GM23338 (cell line): ENCODE measurements around the gene FAM89B. TPM values are rescaled to one million over a fixed set of nuclear protein-coding genes. Genes with fewer than 3 reads are reported as not detected.

Experiments used
- ATAC-seq: fragments of 200-7000 bp; cut with Tn5 transposase; 3 replicates; pipeline ENCODE4 v1.9.1; 2020
- DNase-seq: peaks from one replicate; pipeline ENCODE4 v3.0.0-alpha.2; 2015; ENCODE audit warnings: low spot score
- H2AFZ ChIP-seq: fragments of 200-600 bp; sonication (generic); 2 replicates; pipeline ENCODE4 v1.8.0; 2016; ENCODE audit warnings: antibody characterized with exemption, mild to moderate bottlenecking, moderate library complexity
- H3F3A ChIP-seq: fragments of 200-600 bp; sonication (generic); replicated peaks from 2 replicates; pipeline ENCODE4 v1.8.0; 2017; ENCODE audit warnings: antibody characterized with exemption, mixed run types, low read depth
- H3K27ac ChIP-seq: fragments of 200-600 bp; sonication (generic); 2 replicates; pipeline ENCODE4 v1.6.1; 2016; ENCODE audit warnings: low read depth
- H3K27me3 ChIP-seq: fragments of 200-600 bp; sonication (generic); 2 replicates; pipeline ENCODE4 v1.8.0; 2016; ENCODE audit warnings: mild to moderate bottlenecking, mixed run types, moderate library complexity; ENCODE audit not compliant: insufficient read depth
- H3K36me3 ChIP-seq: fragments of 200-600 bp; sonication (generic); 2 replicates; pipeline ENCODE4 v1.8.0; 2016; ENCODE audit warnings: mild to moderate bottlenecking; ENCODE audit not compliant: insufficient read depth
- H3K4me1 ChIP-seq: fragments of 200-600 bp; sonication (generic); 2 replicates; pipeline ENCODE4 v1.8.0; 2016; ENCODE audit warnings: mild to moderate bottlenecking, moderate library complexity; ENCODE audit not compliant: insufficient read depth
- H3K4me2 ChIP-seq: fragments of 200-600 bp; sonication (generic); 2 replicates; pipeline ENCODE4 v1.7.1; 2017; ENCODE audit warnings: mixed run types
- H3K4me3 ChIP-seq: fragments of 200-600 bp; sonication (generic); 2 replicates; pipeline ENCODE4 v1.6.1; 2016; ENCODE audit warnings: mixed run types
- H3K79me2 ChIP-seq: fragments of 200-600 bp; sonication (generic); replicated peaks from 2 replicates; pipeline ENCODE4 v1.8.0; 2017; ENCODE audit warnings: mild to moderate bottlenecking; ENCODE audit not compliant: insufficient read depth
- H3K9me2 ChIP-seq: fragments of 200-600 bp; sonication (generic); 2 replicates; pipeline ENCODE4 v1.8.0; 2017; ENCODE audit not compliant: insufficient read depth
- H4K20me1 ChIP-seq: fragments of 200-600 bp; sonication (generic); replicated peaks from 2 replicates; pipeline ENCODE4 v1.8.0; 2017; ENCODE audit warnings: mild to moderate bottlenecking; ENCODE audit not compliant: insufficient read depth
- H3K27ac Mint-ChIP-seq: 2 replicates; pipeline ENCODE4 v1.8.0; 2020; ENCODE audit warnings: inconsistent platforms, mild to moderate bottlenecking, moderate library complexity, mixed read lengths
- H3K27me3 Mint-ChIP-seq: 3 replicates; pipeline ENCODE4 v1.8.0; 2022; ENCODE audit warnings: low read depth, mild to moderate bottlenecking, moderate library complexity, mixed read lengths, inconsistent platforms; ENCODE audit not compliant: insufficient read depth, poor library complexity
- H3K36me3 Mint-ChIP-seq: 3 replicates; pipeline ENCODE4 v1.8.0; 2021; ENCODE audit warnings: low read depth, mild to moderate bottlenecking, inconsistent platforms, moderate library complexity, mixed read lengths
- H3K4me1 Mint-ChIP-seq: 3 replicates; pipeline ENCODE4 v1.8.0; 2020; ENCODE audit warnings: mild to moderate bottlenecking, inconsistent platforms, mixed read lengths
- H3K4me3 Mint-ChIP-seq: 3 replicates; pipeline ENCODE4 v1.8.0; 2021; ENCODE audit warnings: moderate library complexity, mild to moderate bottlenecking, inconsistent platforms, mixed read lengths
- H3K9me3 Mint-ChIP-seq: 3 replicates; pipeline ENCODE4 v1.8.0; 2020; ENCODE audit warnings: moderate library complexity, mild to moderate bottlenecking, inconsistent platforms, mixed read lengths
- EZH2 ChIP-seq: fragments of 200-600 bp; sonication (generic); IDR thresholded peaks from one replicate; pipeline ENCODE4 v1.8.0; 2017; ENCODE audit warnings: antibody characterized with exemption, mild to moderate bottlenecking, low read depth; ENCODE audit not compliant: unreplicated experiment
- EZH2phosphoT487 ChIP-seq: fragments of 200-600 bp; sonication (generic); IDR thresholded peaks from one replicate; pipeline ENCODE4 v1.8.1; 2018; ENCODE audit warnings: antibody characterized with exemption; ENCODE audit not compliant: unreplicated experiment
- JUNB ChIP-seq: IDR thresholded peaks from one replicate; pipeline ENCODE4 v1.6.1; 2016; ENCODE audit warnings: antibody characterized with exemption; ENCODE audit not compliant: unreplicated experiment
- POLR2AphosphoS5 ChIP-seq: IDR thresholded peaks from 2 replicates; pipeline ENCODE4 v1.6.1; 2016; ENCODE audit warnings: antibody characterized with exemption, low read depth
- ZNF114 ChIP-seq: fragments of 250-450 bp; sonication (Bioruptor Pico); IDR thresholded peaks from 2 replicates; pipeline ENCODE4 v1.5.0; 2020; ENCODE audit warnings: mild to moderate bottlenecking, moderate library complexity
- polyA plus RNA-seq: library from polyadenylated mRNA; unstranded; fragments of >200 nt; fragmentation: Nextera tagmentation; extraction: Ambion mirVana; gene quantifications from 2 replicates; pipeline ENCODE4 v1.2.1, GENCODE V29; 2016
- total RNA-seq: library from RNA; depleted of rRNA; stranded (reverse); fragments of >200 nt; shearing (Covaris generic); gene quantifications from 2 replicates; pipeline ENCODE4 v1.2.3, GENCODE V29; 2014
- TF ChIP-seq, protein P1 (sequence below): fragments of 250-450 bp; sonication (Bioruptor Pico); IDR thresholded peaks from 2 replicates; pipeline ENCODE4 v1.5.0; 2020; ENCODE audit warnings: mild to moderate bottlenecking, moderate library complexity
- TF ChIP-seq, protein P2 (sequence below), 2 experiments: fragments of 200-600 bp in 1 of 2; sonication (generic) in 1 of 2; conservative IDR thresholded peaks; 2 replicates each; pipeline versions ENCODE4 v1.5.1 to v1.6.1; 2016 to 2017; ENCODE audit warnings: antibody characterized with exemption in 2 of 2, low read depth in 2 of 2, mild to moderate bottlenecking in 2 of 2, moderate library complexity in 1 of 2

The FAM89B gene
- total and polyA plus RNA-seq, 2 experiments from 2014 or later = 13.0 to 18.2 TPM

DNA sequence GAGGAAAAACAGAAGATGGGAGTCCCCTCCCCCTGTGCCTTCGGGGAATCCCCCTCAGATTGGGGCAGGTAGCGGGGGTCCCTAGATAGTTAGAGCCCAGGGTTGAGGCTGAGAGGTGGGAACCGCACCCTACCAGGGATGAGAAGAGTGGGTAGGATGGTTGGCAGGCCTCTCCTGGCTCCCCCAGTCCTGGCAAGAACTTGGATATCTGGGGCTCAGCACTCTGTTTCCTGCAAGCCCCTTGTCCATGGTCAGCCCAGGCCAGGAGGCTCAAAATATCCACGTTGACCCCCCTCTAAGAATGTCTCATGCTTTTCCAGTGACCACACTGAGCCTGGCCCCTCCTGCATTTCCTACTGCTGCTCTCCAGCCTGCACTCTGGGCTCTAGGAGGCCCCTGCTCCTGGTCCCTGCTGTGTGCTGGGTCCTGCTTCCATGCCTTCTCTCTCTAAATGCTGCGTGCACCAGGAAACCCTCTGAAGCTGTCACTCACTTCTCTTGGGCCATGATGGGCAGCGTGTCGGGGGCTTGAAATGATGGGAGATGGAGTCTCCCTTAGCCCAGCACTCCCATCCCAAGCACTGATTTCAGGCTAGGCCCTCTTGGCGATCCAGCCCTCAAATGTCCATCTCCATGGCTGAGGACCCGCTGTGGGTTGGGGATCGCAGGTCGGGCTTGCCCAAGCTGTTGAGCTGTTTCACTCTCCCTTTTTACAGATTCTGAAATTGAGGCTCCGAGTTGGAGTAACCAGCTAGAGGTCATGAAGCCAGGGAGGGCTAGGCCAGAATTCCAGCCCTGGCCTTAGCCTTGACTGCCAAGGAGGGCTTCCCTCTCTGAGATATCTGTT is 39.6 kb downstream of the FAM89B start:
- peak overlapping the region; percentile 59; the same call in 1 of the 2 replicates for H3K4me3 ChIP-seq
- H3K4me1 Mint-ChIP-seq = peaks cover 18% of the 10 kb centered on the region
- H3K27ac ChIP-seq = no peak overlapping the region

DNA sequence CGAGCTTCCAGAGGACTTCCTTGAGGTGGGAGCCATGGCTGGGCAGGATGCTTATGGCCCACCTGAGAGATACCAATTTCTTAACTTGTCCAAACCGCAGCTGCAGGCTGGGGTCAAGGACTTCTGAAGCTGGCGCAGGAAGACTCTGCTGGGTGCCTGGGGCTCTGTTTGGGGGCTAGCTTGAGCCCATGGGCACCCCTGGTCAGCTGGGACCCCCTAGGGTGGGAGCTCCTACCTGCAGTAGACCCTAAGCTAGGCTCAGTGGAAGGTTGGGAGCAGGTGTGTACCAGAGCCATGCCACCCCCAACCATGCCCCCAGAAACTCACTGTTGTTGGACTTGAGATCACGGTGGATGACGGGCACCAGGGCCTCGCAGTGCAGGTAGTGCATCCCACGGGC is 40.4 kb downstream of the FAM89B start:
- H3F3A ChIP-seq = peaks cover 17% of the 10 kb centered on the region
- H3K9me2 ChIP-seq = no peaks in the 10 kb centered on the region
- Mint-ChIP-seq H3K4me1 (peaks cover 18% of the 10 kb centered on the region), H3K4me3 (peak overlapping the region; percentile 65), H3K27ac (no peak overlapping the region), H3K27me3 (peaks cover 24% of the 10 kb centered on the region), H3K36me3 (peaks cover 13% of the 10 kb centered on the region; the same call in 2 of the 3 replicates), H3K9me3 (no peaks in the 10 kb centered on the region; the same call in 2 of the 3 replicates)
- peaks cover 13% of the 10 kb centered on the region for H4K20me1 ChIP-seq
- no peaks in the 10 kb centered on the region for H3K27me3 ChIP-seq
- ATAC-seq (no peak), DNase-seq (no peak)
- no peaks in the 10 kb centered on the region for H3K36me3 ChIP-seq
- H3K4me3 ChIP-seq = peak overlapping the region; percentile 59; the same call in 1 of the 2 replicates
- no peak overlapping the region for H2AFZ ChIP-seq
- H3K79me2 ChIP-seq = peaks cover 27% of the 10 kb centered on the region
- no peak overlapping the region for H3K27ac ChIP-seq
- H3K4me2 ChIP-seq = peak overlapping the region; percentile 81; the same call in 1 of the 2 replicates
- H3K4me1 ChIP-seq = peaks cover 17% of the 10 kb centered on the region; the same call in 1 of the 2 replicates
- TF ChIP-seq POLR2AphosphoS5 = no peak
- no peak for TF ChIP-seq EZH2phosphoT487
- TF ChIP-seq, protein P1, sequence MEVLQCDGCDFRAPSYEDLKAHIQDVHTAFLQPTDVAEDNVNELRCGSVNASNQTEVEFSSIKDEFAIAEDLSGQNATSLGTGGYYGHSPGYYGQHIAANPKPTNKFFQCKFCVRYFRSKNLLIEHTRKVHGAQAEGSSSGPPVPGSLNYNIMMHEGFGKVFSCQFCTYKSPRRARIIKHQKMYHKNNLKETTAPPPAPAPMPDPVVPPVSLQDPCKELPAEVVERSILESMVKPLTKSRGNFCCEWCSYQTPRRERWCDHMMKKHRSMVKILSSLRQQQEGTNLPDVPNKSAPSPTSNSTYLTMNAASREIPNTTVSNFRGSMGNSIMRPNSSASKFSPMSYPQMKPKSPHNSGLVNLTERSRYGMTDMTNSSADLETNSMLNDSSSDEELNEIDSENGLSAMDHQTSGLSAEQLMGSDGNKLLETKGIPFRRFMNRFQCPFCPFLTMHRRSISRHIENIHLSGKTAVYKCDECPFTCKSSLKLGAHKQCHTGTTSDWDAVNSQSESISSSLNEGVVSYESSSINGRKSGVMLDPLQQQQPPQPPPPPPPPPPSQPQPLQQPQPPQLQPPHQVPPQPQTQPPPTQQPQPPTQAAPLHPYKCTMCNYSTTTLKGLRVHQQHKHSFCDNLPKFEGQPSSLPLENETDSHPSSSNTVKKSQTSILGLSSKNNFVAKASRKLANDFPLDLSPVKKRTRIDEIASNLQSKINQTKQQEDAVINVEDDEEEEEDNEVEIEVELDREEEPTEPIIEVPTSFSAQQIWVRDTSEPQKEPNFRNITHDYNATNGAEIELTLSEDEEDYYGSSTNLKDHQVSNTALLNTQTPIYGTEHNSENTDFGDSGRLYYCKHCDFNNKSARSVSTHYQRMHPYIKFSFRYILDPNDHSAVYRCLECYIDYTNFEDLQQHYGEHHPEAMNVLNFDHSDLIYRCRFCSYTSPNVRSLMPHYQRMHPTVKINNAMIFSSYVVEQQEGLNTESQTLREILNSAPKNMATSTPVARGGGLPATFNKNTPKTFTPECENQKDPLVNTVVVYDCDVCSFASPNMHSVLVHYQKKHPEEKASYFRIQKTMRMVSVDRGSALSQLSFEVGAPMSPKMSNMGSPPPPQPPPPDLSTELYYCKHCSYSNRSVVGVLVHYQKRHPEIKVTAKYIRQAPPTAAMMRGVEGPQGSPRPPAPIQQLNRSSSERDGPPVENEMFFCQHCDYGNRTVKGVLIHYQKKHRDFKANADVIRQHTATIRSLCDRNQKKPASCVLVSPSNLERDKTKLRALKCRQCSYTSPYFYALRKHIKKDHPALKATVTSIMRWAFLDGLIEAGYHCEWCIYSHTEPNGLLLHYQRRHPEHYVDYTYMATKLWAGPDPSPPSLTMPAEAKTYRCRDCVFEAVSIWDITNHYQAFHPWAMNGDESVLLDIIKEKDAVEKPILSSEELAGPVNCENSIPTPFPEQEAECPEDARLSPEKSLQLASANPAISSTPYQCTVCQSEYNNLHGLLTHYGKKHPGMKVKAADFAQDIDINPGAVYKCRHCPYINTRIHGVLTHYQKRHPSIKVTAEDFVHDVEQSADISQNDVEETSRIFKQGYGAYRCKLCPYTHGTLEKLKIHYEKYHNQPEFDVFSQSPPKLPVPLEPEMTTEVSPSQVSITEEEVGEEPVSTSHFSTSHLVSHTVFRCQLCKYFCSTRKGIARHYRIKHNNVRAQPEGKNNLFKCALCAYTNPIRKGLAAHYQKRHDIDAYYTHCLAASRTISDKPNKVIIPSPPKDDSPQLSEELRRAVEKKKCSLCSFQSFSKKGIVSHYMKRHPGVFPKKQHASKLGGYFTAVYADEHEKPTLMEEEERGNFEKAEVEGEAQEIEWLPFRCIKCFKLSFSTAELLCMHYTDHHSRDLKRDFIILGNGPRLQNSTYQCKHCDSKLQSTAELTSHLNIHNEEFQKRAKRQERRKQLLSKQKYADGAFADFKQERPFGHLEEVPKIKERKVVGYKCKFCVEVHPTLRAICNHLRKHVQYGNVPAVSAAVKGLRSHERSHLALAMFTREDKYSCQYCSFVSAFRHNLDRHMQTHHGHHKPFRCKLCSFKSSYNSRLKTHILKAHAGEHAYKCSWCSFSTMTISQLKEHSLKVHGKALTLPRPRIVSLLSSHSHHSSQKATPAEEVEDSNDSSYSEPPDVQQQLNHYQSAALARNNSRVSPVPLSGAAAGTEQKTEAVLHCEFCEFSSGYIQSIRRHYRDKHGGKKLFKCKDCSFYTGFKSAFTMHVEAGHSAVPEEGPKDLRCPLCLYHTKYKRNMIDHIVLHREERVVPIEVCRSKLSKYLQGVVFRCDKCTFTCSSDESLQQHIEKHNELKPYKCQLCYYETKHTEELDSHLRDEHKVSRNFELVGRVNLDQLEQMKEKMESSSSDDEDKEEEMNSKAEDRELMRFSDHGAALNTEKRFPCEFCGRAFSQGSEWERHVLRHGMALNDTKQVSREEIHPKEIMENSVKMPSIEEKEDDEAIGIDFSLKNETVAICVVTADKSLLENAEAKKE (CRISPR knock-in tag) = no peak
- TF ChIP-seq EZH2 = no peak

More for the DNA sequence above, 39.6 kb downstream of the FAM89B start:
- Histone ChIP-seq H4K20me1 (peaks cover 8% of the 10 kb centered on the region), H3K79me2 (peaks cover 20% of the 10 kb centered on the region), H3K27me3 (no peaks in the 10 kb centered on the region), H2AFZ (no peak overlapping the region), H3K36me3 (no peaks in the 10 kb centered on the region), H3K4me1 (peaks cover 20% of the 10 kb centered on the region; the same call in 1 of the 2 replicates), H3K9me2 (no peaks in the 10 kb centered on the region), H3K4me2 (peak overlapping the region; percentile 38; the same call in 1 of the 2 replicates), H3F3A (peaks cover 21% of the 10 kb centered on the region)
- Mint-ChIP-seq H3K9me3 (no peaks in the 10 kb centered on the region; the same call in 2 of the 3 replicates), H3K36me3 (peaks cover 13% of the 10 kb centered on the region; the same call in 2 of the 3 replicates), H3K27ac (no peak overlapping the region; the same call in 1 of the 2 replicates), H3K27me3 (peaks cover 25% of the 10 kb centered on the region), H3K4me3 (peak overlapping the region; percentile 65)
- DNase-seq = no peak
- ATAC-seq = no peak
- TF ChIP-seq EZH2 = no peak
- no peak for TF ChIP-seq POLR2AphosphoS5
- TF ChIP-seq ZNF114 (CRISPR knock-in tag) = no peak
- no peak for TF ChIP-seq JUNB
- TF ChIP-seq, protein P2, sequence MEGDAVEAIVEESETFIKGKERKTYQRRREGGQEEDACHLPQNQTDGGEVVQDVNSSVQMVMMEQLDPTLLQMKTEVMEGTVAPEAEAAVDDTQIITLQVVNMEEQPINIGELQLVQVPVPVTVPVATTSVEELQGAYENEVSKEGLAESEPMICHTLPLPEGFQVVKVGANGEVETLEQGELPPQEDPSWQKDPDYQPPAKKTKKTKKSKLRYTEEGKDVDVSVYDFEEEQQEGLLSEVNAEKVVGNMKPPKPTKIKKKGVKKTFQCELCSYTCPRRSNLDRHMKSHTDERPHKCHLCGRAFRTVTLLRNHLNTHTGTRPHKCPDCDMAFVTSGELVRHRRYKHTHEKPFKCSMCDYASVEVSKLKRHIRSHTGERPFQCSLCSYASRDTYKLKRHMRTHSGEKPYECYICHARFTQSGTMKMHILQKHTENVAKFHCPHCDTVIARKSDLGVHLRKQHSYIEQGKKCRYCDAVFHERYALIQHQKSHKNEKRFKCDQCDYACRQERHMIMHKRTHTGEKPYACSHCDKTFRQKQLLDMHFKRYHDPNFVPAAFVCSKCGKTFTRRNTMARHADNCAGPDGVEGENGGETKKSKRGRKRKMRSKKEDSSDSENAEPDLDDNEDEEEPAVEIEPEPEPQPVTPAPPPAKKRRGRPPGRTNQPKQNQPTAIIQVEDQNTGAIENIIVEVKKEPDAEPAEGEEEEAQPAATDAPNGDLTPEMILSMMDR (conservative IDR thresholded peaks at IDR 0.05; ENCODE audit: low read depth in 2 of 2) = no peak
